Transverse colon (tissue), 4 donors: Measurements from ENCODE around the gene ARMH2. TPM values are rescaled to one million over a fixed set of nuclear protein-coding genes. Genes with fewer than 3 reads are reported as not detected.

Experiments used
- DNase-seq: peaks from one replicate; pipeline ENCODE4 v3.0.0-alpha.2; 2019
- H3K27ac ChIP-seq, 4 donors: fragments of 200-600 bp; sonication (generic); 2 replicates each; pipeline ENCODE4 v1.5.1; 2016 to 2018; ENCODE audit warnings: inconsistent platforms in 4 of 4
- H3K27me3 ChIP-seq: fragments of 200-600 bp; sonication (generic); 2 replicates; pipeline ENCODE4 v1.5.1; 2017; ENCODE audit warnings: inconsistent platforms
- H3K36me3 ChIP-seq, 4 donors: fragments of 200-600 bp; sonication (generic); 2 replicates each; pipeline ENCODE4 v1.5.1; 2017 to 2019; ENCODE audit warnings: inconsistent platforms in 4 of 4
- H3K4me1 ChIP-seq, 4 donors: fragments of 200-600 bp; sonication (generic); 2 replicates each; pipeline ENCODE4 v1.5.1; 2017 to 2020; ENCODE audit warnings: inconsistent platforms in 4 of 4
- H3K4me3 ChIP-seq, 4 donors: fragments of 200-600 bp; sonication (generic); 1 replicate in 1 of 4; 2 replicates in 3 of 4; pipeline versions ENCODE4 v1.5.1 to v1.6.1; 2017 to 2019; ENCODE audit warnings: inconsistent platforms in 4 of 4
- H3K9me3 ChIP-seq, 2 donors: fragments of 200-600 bp; sonication (generic); 2 replicates each; pipeline ENCODE4 v1.5.1; 2017 to 2019; ENCODE audit warnings: inconsistent platforms in 2 of 2
- CTCF ChIP-seq, 5 experiments: fragments of 200-600 bp in 3 of 5; fragments of 450-650 bp in 2 of 5; sonication (generic) in 3 of 5; IDR thresholded peaks; 1 replicate in 2 of 5; 2 replicates in 3 of 5; pipeline ENCODE4 v1.5.1; 2016 to 2017; ENCODE audit warnings: antibody characterized with exemption in 5 of 5, inconsistent platforms in 3 of 5, mild to moderate bottlenecking in 2 of 5, moderate library complexity in 1 of 5
- EP300 ChIP-seq: sonication (generic); formaldehyde crosslinking; IDR thresholded peaks from one replicate; pipeline ENCODE4 v1.6.1; 2017; ENCODE audit warnings: antibody characterized with exemption, low read depth
- POLR2A ChIP-seq: fragments of 450-650 bp; IDR thresholded peaks from one replicate; pipeline ENCODE4 v1.6.1; 2016; ENCODE audit warnings: antibody characterized with exemption, mild to moderate bottlenecking, moderate library complexity
- POLR2AphosphoS5 ChIP-seq, 3 donors: sonication (generic); formaldehyde crosslinking; IDR thresholded peaks; one replicate each; pipeline ENCODE4 v1.6.1; 2016; ENCODE audit warnings: antibody characterized with exemption in 3 of 3
- WGBS, 2 donors: methylation state at CpG; one replicate each; pipeline ENCODE4 v1.1.5; 2018; ENCODE audit warnings: low coverage in 1 of 2; 5-methylcytosine and 5-hydroxymethylcytosine counted together
- in situ Hi-C, 4 donors: fragments of 200-750 bp; cut with MboI; loops; one replicate each; pipeline versions ENCODE4 v1.15.0 to v1.15.1; 2017; ENCODE audit warnings: low sequenced_read_pairs in 3 of 4, low pct_ligation_motif_present in 1 of 4, low pct_unique_long_range_greater_than_20kb in 1 of 4
- intact Hi-C: fragments of 100-400 bp; cut with DNase I; formaldehyde crosslinking; loops from one replicate; pipeline ENCODE4 v1.15.1; 2023; ENCODE audit warnings: low total_unique reads
- total RNA-seq, 4 donors: library from RNA; depleted of rRNA; stranded (reverse); fragments of >200 nt; gene quantifications; one replicate each; pipeline ENCODE4 v1.1.0, GENCODE V29; 2016

ARMH2 gene
- total RNA-seq, 4 donors from 2014 or later, result not detected

- TF ChIP-seq CTCF (IDR thresholded peaks at IDR 0.05) (no peak), EP300 (no peak), POLR2AphosphoS5 (IDR thresholded peaks at IDR 0.05) (no peak), POLR2A (no peak)
- 89 to 100% methylated on average over 2 of the region's 2 CpGs for WGBS, 2 donors
- no peak overlapping the region for H3K4me3 ChIP-seq
- intact Hi-C loops (no loop called here), in situ Hi-C loops (no loop called here)
- no peak for DNase-seq
- H3K27ac ChIP-seq, result no peak overlapping the region
- H3K9me3 ChIP-seq, result no peaks in the 10 kb centered on the region
- H3K36me3 ChIP-seq, result no peaks in the 10 kb centered on the region
- H3K27me3 ChIP-seq, result no peaks in the 10 kb centered on the region
- no peaks in the 10 kb centered on the region for H3K4me1 ChIP-seq
Observed at GRCh38 chr6:24795106-24795505, 3.6 kb downstream of the ARMH2 start.

- intact Hi-C loops (no loop called here), in situ Hi-C loops (no loop called here)
- DNase-seq, result no peak
- H3K27ac ChIP-seq, result no peak overlapping the region
- WGBS, 2 donors, result 88 to 92% methylated on average over 4 of the region's 4 CpGs
- no peak overlapping the region for H3K4me3 ChIP-seq
- no peak for TF ChIP-seq POLR2AphosphoS5 (IDR thresholded peaks at IDR 0.05)
- TF ChIP-seq CTCF (IDR thresholded peaks at IDR 0.05), result no peak
- TF ChIP-seq POLR2A, result no peak
- no peaks in the 10 kb centered on the region for H3K9me3 ChIP-seq
- no peaks in the 10 kb centered on the region for H3K4me1 ChIP-seq
- peaks cover 0 to 30% (median 7%) of the 10 kb centered on the region in 4 donors for H3K36me3 ChIP-seq
- H3K27me3 ChIP-seq, result no peaks in the 10 kb centered on the region
Observed at GRCh38 chr6:24788031-24788665, 10.6 kb downstream of the ARMH2 start.

DNA sequence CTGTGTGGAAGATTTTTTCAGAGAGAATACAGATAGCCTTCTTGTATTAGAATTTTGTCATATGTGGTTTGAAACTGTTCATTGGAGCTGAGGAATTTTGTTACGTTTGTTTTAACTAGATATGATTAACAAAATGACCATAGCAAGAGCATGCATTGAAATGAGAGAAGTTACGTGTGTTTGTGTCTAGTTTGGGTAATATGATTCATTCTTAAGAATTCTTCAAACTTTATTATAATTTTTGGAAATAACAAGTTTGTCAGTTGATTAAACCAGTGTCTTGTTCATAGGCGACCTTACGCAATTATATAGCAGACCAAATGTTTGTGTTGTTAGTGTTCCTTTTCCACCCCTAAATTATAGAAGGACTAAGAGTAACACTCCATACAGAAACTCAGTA, 18.5 kb downstream of the ARMH2 start:
- no peak for DNase-seq
- intact Hi-C loops (no loop called here), in situ Hi-C loops (no loop called here)
- WGBS, 2 donors, result 61 to 69% methylated on average over 4 of the region's 4 CpGs
- Histone ChIP-seq H3K27ac (peak overlapping the region; percentile 57 to 99 (median 96)), H3K4me3 (peak overlapping the region in 2 of 4 donors; percentile 9 to 20), H3K36me3 (peaks cover 0 to 24% (median 10%) of the 10 kb centered on the region in 4 donors), H3K9me3 (no peaks in the 10 kb centered on the region), H3K4me1 (peaks cover 3 to 26% (median 13%) of the 10 kb centered on the region in 4 donors), H3K27me3 (no peaks in the 10 kb centered on the region)
- no peak for TF ChIP-seq POLR2A
- TF ChIP-seq EP300, result no peak
- TF ChIP-seq POLR2AphosphoS5 (IDR thresholded peaks at IDR 0.05), result no peak
- no peak for TF ChIP-seq CTCF (IDR thresholded peaks at IDR 0.05)

- Histone ChIP-seq H3K4me1 (peaks cover 3 to 26% (median 13%) of the 10 kb centered on the region in 4 donors), H3K27ac (peak overlapping the region; percentile 57 to 99 (median 96)), H3K27me3 (no peaks in the 10 kb centered on the region), H3K36me3 (peaks cover 0 to 24% (median 7%) of the 10 kb centered on the region in 4 donors), H3K9me3 (no peaks in the 10 kb centered on the region), H3K4me3 (peak overlapping the region in 3 of 4 donors; percentile 17 to 81 (median 78))
- intact Hi-C loops, result no loop called here
- in situ Hi-C loops, result loop anchor here in 1 of 4 donors (10.0 kb wide), 1 partner anchor 75 kb away; no protein-coding TSS in a partner anchor
- 38 to 44% methylated on average over 3 of the region's 3 CpGs for WGBS, 2 donors
- DNase-seq, result no peak
- TF ChIP-seq CTCF (IDR thresholded peaks at IDR 0.05) (no peak), POLR2AphosphoS5 (IDR thresholded peaks at IDR 0.05) (peak in 1 of 3 donors; percentile 38), POLR2A (no peak)
Observed at GRCh38 chr6:24779416-24780016, 19.2 kb downstream of the ARMH2 start.
